HG03280 (cell line): ENCODE results near the gene MAGEA12.
"Not testable (repeated sequence)": the region's sequence is repeated elsewhere in the genome, so short reads cannot be mapped to it uniquely, and the experiment has no call there.

ENCODE experiments used
- ATAC-seq: cut with Tn5 transposase; IDR thresholded peaks from one replicate; pipeline ENCODE4 v1.9.1; 2021; ENCODE audit warnings: mild to moderate bottlenecking, moderate library complexity; ENCODE audit not compliant: unreplicated experiment

Gene MAGEA12

DNA sequence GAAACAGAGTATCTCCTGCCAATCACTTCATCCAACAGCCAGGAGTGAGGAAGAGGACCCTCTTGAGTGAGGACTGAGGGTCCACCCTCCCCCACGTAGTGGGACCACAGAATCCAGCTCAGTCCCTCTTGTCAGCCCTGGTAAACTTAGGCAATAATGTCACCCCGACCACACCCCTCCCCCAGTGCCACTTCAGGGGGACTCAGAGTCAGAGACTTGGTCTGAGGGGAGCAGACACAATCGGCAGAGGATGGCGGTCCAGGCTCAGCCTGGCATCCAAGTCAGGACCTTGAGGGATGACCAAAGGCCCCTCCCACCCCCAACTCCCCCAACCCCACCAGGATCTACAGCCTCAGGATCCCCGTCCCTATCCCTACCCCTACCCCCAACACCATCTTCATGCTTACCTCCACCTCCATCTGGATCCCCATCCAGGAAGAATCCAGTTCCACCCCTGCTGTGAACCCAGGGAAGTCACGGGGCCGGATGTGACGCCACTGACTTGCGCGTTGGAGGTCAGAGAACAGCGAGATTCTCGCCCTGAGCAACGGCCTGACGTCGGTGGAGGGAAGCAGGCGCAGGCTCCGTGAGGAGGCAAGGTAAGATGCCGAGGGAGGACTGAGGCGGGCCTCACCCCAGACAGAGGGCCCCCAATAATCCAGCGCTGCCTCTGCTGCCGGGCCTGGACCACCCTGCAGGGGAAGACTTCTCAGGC lies at the start of gene MAGEA12, which contains the start of gene CSAG1:
TSS of gene MAGEA12 (plus strand) at position 497 of the 715 bp plus-strand sequence. CDS start 2,405 bp downstream, outside the sequence.
TSS of gene CSAG1 (minus strand) at position 461 of the 715 bp plus-strand sequence. CDS start 1,261 bp downstream, outside the sequence.
- ATAC-seq = no peak

- not testable (repeated sequence) for ATAC-seq
These were observed 35.3 kb upstream of the MAGEA12 start, which contains the start of gene MAGEA3 for GRCh38 chrX:152697952-152698931. Gene MAGEA3 (plus strand): TSS chrX:152698794. CDS start chrX:152700833, 2,039 bp downstream.

- ATAC-seq = not testable (repeated sequence)
These were observed 33.2 kb upstream of the MAGEA12 start for GRCh38 chrX:152700390-152700789.

DNA sequence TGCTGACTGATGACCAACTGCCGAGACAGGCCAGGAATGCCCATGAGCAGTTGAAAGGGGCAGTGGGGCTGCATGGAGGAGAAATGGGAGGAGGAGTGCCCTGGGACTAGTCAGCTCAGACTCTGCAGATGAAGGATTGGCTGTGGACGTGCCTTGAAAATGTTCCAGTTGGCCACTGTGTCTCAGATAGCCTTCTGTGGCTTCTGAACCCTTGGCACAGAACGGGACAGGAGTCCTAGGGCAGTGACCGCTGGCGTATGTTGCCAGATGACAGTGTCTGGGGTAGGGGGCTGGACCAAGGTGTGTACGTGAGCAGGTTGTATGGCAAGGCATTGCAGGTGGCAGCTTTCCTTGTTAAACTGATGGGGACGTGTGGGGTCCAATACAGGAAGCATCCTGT lies 27.1 kb upstream of the MAGEA12 start:
- ATAC-seq = not testable (repeated sequence)

DNA sequence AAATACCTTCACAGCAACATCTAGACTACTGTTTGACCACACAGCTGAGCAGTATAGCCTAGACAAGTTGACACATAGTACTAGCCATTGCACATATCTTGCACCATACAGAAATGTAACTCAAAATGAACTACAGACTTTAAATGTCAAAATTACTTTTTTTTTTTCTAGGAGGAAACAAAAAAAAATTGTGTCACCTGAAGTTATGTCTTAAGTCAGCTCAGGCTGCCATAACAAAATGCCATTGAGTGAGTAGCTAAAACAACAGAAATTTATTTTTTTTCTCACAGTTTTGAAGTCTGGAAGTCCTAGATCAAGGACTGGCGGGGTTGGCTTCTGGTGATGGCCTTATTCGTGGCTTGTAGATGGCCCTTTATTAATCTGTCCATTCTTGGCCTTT lies 24.4 kb upstream of the MAGEA12 start, which contains the start of gene CSAG2:
TSS of gene CSAG2 (minus strand) at position 101 of the 400 bp plus-strand sequence. CDS start 161 bp downstream, outside the sequence.
- not testable (repeated sequence) for ATAC-seq

DNA sequence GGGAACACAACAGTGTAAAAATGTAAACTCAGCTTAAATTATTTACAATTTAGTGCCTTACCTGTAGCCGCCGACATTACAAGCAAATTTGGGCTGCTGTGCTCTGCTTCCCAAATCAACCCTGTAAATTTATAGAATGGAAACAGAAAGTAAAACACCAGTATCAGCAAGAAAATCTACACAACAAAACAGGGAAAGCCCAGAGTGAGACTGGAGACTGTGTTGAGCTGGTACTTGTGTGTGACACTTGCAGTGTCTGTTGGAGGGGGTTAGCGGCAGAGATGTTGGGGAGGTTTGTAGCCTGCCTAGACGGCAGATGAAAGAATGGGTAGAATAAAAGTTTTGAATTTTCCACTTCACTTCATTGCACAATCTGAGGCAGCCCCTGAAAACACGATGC lies 20.4 kb upstream of the MAGEA12 start:
- not testable (repeated sequence) for ATAC-seq

DNA sequence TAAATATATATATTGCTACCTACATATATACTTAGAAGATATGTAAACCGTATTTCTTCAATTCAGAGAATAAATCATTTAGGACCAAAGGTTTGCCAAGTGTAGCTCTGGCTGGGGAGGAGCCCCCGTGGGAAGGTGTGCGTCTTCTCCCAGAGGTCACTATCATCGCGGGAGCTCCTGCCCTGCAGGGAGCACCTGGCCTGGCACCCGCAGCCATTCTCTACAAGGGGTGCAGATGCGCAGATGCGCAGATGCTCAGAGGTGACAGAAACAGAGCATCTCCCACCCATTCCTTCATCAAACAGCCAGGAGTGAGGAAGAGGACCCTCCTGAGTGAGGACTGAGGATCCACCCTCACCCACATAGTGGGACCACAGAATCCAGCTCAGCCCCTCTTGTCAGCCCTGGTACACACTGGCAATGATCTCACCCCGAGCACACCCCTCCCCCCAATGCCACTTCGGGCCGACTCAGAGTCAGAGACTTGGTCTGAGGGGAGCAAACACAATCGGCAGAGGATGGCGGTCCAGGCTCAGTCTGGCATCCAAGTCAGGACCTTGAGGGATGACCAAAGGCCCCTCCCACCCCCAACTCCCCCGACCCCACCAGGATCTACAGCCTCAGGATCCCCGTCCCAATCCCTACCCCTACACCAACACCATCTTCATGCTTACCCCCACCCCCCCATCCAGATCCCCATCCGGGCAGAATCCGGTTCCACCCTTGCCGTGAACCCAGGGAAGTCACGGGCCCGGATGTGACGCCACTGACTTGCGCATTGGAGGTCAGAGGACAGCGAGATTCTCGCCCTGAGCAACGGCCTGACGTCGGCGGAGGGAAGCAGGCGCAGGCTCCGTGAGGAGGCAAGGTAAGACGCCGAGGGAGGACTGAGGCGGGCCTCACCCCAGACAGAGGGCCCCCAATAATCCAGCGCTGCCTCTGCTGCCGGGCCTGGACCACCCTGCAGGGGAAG lies 19.5 kb upstream of the MAGEA12 start, which contains the start of gene MAGEA2B:
TSS of gene MAGEA2B (plus strand) at position 814 of the 973 bp plus-strand sequence. CDS start 2,479 bp downstream, outside the sequence.
- not testable (repeated sequence) for ATAC-seq

DNA sequence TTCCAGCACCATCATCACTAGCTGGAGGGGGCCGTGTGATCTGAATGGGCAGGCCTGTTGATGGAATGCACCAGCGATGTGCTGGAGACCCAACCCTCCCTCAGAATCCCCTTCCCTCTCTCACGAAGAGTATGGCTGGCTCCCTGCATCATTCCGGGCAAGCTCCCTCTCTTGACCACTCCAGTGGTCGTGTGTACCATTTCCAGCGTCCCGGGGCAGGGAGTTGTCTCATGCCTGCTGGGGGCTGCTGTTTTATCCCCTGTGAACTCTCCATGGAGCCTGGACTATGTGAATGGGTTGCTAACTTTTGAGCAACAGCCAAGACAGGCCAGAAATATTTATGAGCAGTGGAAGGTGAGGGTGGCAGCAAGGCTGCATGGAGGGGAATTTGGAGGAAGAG lies 8.1 kb upstream of the MAGEA12 start:
- ATAC-seq = no peak

DNA sequence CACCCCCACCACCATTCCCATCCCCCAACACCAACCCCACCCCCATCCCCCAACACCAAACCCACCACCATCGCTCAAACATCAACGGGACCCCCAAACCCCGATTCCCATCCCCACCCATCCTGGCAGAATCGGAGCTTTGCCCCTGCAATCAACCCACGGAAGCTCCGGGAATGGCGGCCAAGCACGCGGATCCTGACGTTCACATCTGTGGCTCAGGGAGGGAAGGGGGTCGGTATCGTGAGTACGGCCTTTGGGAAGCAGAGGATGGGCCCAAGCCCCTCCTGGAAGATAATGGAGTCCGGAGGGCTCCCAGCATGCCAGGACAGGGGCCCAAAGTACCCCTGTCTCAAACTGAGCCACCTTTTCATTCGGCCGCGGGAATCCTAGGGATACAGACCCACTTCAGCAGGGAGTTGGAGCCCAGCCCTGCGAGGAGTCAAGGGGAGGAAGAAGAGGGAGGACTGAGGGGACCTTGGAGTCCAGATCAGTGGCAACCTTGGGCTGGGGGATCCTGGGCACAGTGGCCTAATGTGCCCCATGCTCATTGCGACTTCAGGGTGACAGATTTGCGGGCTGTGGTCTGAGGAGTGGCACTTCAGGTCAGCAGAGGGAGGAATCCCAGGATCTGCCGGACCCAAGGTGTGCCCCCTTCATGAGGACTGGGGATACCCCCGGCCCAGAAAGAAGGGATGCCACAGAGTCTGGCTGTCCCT lies 744 bp downstream of the MAGEA12 start:
- ATAC-seq = not testable (repeated sequence)

DNA sequence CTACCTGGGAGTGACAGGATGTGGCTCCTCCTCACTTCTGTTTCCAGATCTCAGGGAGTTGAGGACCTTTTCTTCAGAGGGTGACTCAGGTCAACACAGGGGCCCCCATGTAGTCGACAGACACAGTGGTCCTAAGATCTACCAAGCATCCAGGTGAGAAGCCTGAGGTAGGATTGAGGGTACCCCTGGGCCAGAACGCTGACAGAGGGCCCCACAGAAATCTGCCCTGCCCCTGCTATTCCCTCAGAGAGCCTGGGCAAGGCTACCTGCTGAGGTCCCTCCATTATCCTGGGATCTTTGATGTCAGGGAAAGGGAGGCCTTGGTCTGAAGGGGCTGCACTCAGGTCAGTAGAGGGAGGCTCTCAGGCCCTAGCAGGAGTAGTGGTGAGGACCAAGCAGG lies 1.5 kb downstream of the MAGEA12 start:
- no peak for ATAC-seq

DNA sequence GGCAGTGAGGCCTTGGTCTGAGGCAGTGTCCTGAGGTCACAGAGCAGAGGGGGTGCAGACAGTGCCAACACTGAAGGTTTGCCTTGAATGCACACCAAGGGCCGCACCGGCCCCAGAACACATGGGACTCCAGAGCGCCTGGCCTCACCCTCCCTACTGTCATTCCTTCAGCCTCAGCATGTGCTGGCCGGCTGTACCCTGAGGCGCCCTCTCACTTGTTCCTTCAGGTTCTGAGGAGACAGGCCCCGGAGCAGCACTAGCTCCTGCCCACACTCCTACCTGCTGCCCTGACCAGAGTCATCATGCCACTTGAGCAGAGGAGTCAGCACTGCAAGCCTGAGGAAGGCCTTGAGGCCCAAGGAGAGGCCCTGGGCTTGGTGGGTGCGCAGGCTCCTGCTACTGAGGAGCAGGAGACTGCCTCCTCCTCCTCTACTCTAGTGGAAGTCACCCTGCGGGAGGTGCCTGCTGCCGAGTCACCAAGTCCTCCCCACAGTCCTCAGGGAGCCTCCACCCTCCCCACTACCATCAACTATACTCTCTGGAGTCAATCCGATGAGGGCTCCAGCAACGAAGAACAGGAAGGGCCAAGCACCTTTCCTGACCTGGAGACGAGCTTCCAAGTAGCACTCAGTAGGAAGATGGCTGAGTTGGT lies 2.4 kb downstream of the MAGEA12 start:
- no peak for ATAC-seq

- not testable (repeated sequence) for ATAC-seq
These were observed 3.0 kb downstream of the MAGEA12 start for GRCh38 chrX:152736528-152736927.

DNA sequence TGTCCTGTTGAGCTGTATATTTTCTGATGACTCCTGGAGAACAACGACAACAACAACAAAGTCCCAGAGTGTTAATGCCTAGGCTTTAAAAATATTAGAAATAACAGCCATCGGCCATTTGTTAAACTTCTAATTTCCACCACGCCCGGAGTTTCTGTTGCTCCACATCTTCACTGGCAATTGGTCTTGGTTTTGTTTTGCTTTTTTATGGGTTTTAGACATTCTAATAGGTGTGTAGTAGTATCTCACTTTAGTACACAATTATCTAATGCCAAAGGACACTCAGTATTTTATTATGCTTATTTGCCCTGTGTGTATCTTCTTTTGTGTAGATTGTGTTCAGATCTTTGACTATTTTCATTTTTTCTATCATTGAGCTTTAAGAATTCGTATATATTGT lies 5.0 kb downstream of the MAGEA12 start:
- no peak for ATAC-seq

- not testable (repeated sequence) for ATAC-seq
These were observed 20.4 kb downstream of the MAGEA12 start, which contains the start of gene MAGEA2 for GRCh38 chrX:152753686-152754650. Gene MAGEA2 (minus strand): TSS chrX:152753842. CDS start chrX:152751363, 2,479 bp downstream.

DNA sequence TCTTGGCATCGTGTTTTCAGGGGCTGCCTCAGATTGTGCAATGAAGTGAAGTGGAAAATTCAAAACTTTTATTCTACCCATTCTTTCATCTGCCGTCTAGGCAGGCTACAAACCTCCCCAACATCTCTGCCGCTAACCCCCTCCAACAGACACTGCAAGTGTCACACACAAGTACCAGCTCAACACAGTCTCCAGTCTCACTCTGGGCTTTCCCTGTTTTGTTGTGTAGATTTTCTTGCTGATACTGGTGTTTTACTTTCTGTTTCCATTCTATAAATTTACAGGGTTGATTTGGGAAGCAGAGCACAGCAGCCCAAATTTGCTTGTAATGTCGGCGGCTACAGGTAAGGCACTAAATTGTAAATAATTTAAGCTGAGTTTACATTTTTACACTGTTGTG lies 21.3 kb downstream of the MAGEA12 start:
- not testable (repeated sequence) for ATAC-seq

DNA sequence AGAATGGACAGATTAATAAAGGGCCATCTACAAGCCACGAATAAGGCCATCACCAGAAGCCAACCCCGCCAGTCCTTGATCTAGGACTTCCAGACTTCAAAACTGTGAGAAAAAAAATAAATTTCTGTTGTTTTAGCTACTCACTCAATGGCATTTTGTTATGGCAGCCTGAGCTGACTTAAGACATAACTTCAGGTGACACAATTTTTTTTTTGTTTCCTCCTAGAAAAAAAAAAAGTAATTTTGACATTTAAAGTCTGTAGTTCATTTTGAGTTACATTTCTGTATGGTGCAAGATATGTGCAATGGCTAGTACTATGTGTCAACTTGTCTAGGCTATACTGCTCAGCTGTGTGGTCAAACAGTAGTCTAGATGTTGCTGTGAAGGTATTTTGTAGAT lies 25.4 kb downstream of the MAGEA12 start, which contains the start of gene CSAG3:
TSS of gene CSAG3 (plus strand) at position 301 of the 400 bp plus-strand sequence.
- not testable (repeated sequence) for ATAC-seq

GRCh38 chrX:152759544-152759943 lies 26.0 kb downstream of the MAGEA12 start:
- not testable (repeated sequence) for ATAC-seq
